HepG2 (cell line): Measurements from ENCODE around the gene TRAPPC1. TPM values are rescaled to one million over a fixed set of nuclear protein-coding genes. Genes with fewer than 3 reads are reported as not detected.

Experiments
- CCDC6 ChIP-seq: sonication (generic); formaldehyde crosslinking; IDR thresholded peaks from 2 replicates; pipeline ENCODE4 v1.8.1; 2022; ENCODE audit warnings: mild to moderate bottlenecking, missing genetic modification reagents, moderate library complexity
- GPN1 ChIP-seq: sonication (generic); formaldehyde crosslinking; IDR thresholded peaks from 2 replicates; pipeline ENCODE4 v1.5.1; 2020; ENCODE audit warnings: missing genetic modification reagents, borderline replicate concordance
- HOXA9 ChIP-seq: sonication (generic); formaldehyde crosslinking; IDR thresholded peaks from 2 replicates; pipeline ENCODE4 v1.8.1; 2022; ENCODE audit warnings: missing genetic modification reagents, mild to moderate bottlenecking, moderate library complexity, borderline replicate concordance
- MLXIP ChIP-seq: sonication (generic); formaldehyde crosslinking; IDR thresholded peaks from 2 replicates; pipeline ENCODE4 v1.9.0; 2021; ENCODE audit warnings: missing genetic modification reagents, borderline replicate concordance
- NFKB2 ChIP-seq: sonication (generic); formaldehyde crosslinking; IDR thresholded peaks from 2 replicates; pipeline ENCODE4 v1.4.0; 2020; ENCODE audit warnings: missing genetic modification reagents, borderline replicate concordance
- PAF1 ChIP-seq: IDR thresholded peaks from 2 replicates; pipeline ENCODE4 v1.6.1; 2016; ENCODE audit warnings: missing genetic modification reagents, missing compliant biosample characterization
- PCBP2 ChIP-seq: fragments of 200-400 bp; formaldehyde crosslinking; optimal IDR thresholded peaks from 2 replicates; pipeline ENCODE3; 2018; ENCODE audit warnings: low read length, low read depth; ENCODE audit not compliant: poor library complexity, severe bottlenecking
- RARA ChIP-seq: IDR thresholded peaks from 2 replicates; pipeline ENCODE4 v1.6.1; 2016; ENCODE audit warnings: missing genetic modification reagents, missing compliant biosample characterization
- SALL1 ChIP-seq: sonication (generic); formaldehyde crosslinking; IDR thresholded peaks from 2 replicates; pipeline ENCODE4 v1.8.0; 2022; ENCODE audit warnings: mild to moderate bottlenecking, missing genetic modification reagents
- TAF15 ChIP-seq: fragments of 200-400 bp; formaldehyde crosslinking; IDR thresholded peaks from one replicate; pipeline ENCODE4 v1.6.1; 2018; ENCODE audit warnings: mild to moderate bottlenecking, low read depth, low read length; ENCODE audit not compliant: poor library complexity, severe bottlenecking
- TRIM24 ChIP-seq: sonication (generic); formaldehyde crosslinking; IDR thresholded peaks from 2 replicates; pipeline ENCODE4 v1.8.0; 2022; ENCODE audit warnings: mild to moderate bottlenecking, missing genetic modification reagents
- ZBTB4 ChIP-seq: sonication (generic); formaldehyde crosslinking; IDR thresholded peaks from 2 replicates; pipeline ENCODE4 v1.4.0; 2020; ENCODE audit warnings: missing genetic modification reagents, mild to moderate bottlenecking, borderline replicate concordance
- ZIK1 ChIP-seq: sonication (generic); formaldehyde crosslinking; IDR thresholded peaks from 2 replicates; pipeline ENCODE4 v1.5.0; 2020; ENCODE audit warnings: mild to moderate bottlenecking, low read depth, missing genetic modification reagents, borderline replicate concordance
- ZNF282 ChIP-seq: fragments of 450-650 bp; IDR thresholded peaks from 2 replicates; pipeline ENCODE4 v1.6.1; 2018; ENCODE audit not compliant: partially characterized antibody
- ZNF329 ChIP-seq: sonication (generic); formaldehyde crosslinking; IDR thresholded peaks from 2 replicates; pipeline ENCODE4 v1.9.0; 2021; ENCODE audit warnings: low read depth, mild to moderate bottlenecking, missing genetic modification reagents
- ZNF430 ChIP-seq: sonication (generic); formaldehyde crosslinking; IDR thresholded peaks from 2 replicates; pipeline ENCODE4 v1.9.0; 2021; ENCODE audit warnings: mild to moderate bottlenecking, missing genetic modification reagents
- ZNF547 ChIP-seq: sonication (generic); formaldehyde crosslinking; IDR thresholded peaks from 2 replicates; pipeline ENCODE4 v1.5.1; 2020; ENCODE audit warnings: mild to moderate bottlenecking, missing genetic modification reagents
- ZNF607 ChIP-seq: sonication (generic); formaldehyde crosslinking; IDR thresholded peaks from 2 replicates; pipeline ENCODE4 v1.5.1; 2020; ENCODE audit warnings: missing genetic modification reagents, mild to moderate bottlenecking, borderline replicate concordance
- ZNF878 ChIP-seq: sonication (generic); formaldehyde crosslinking; IDR thresholded peaks from 2 replicates; pipeline ENCODE4 v1.8.1; 2023; ENCODE audit warnings: mild to moderate bottlenecking, missing genetic modification reagents, moderate library complexity
- polyA plus RNA-seq, 8 experiments: library from polyadenylated mRNA; depleted of rRNA in 3 of 8; stranded (reverse) in 7 of 8; unstranded in 1 of 8; fragments of >200 nt; fragmentation: Illumina TruSeq in 4 of 8; extraction: Trizol in 4 of 8; gene quantifications; 2 replicates each; pipeline versions ENCODE4 v1.2.1 to v1.2.3, GENCODE V29; 2011 to 2016; ENCODE audit warnings: low read depth in 4 of 8, missing spikeins in 1 of 8, mixed read lengths in 1 of 8; ENCODE audit not compliant: insufficient read depth in 1 of 8
- total RNA-seq, 5 experiments: library from RNA; depleted of rRNA; stranded (reverse); fragments of >200 nt; fragmentation: Illumina TruSeq; extraction: Trizol; gene quantifications; 2 replicates each; pipeline ENCODE4 v1.2.3, GENCODE V29; 2016; ENCODE audit warnings: low read depth in 1 of 5
- TF ChIP-seq, protein P1 (sequence below): IDR thresholded peaks from 2 replicates; pipeline ENCODE4 v1.6.1; 2016
- TF ChIP-seq, protein P2 (sequence below): sonication (generic); formaldehyde crosslinking; IDR thresholded peaks from 2 replicates; pipeline ENCODE4 v1.4.0; 2020; ENCODE audit warnings: mild to moderate bottlenecking, missing genetic modification reagents

TRAPPC1 gene
- total and polyA plus RNA-seq, 2 of the 13 experiments (the other 11 are each of a cell fraction or from before 2014, with no cell fraction given): 28.1 to 44.9 TPM

- TF ChIP-seq ZNF878 (CRISPR knock-in tag) (0 out of 2 replicates have a peak, but pooled peaks have one; percentile 54), SALL1 (peak; percentile 93), TRIM24 (CRISPR knock-in tag) (no peak), CCDC6 (peak; percentile 99), GPN1 (no peak), ZNF547 (peak; percentile 98), ZNF607 (CRISPR knock-in tag) (peak; percentile 93), HOXA9 (peak; percentile 96), MLXIP (CRISPR knock-in tag) (0 out of 2 replicates have a peak, but pooled peaks have one; percentile 52), PAF1 (no peak), PCBP2 (no peak), ZBTB4 (CRISPR knock-in tag) (peak; percentile 72; the same call in 1 of the 2 replicates), ZIK1 (peak; percentile 94; the same call in 1 of the 2 replicates), TAF15 (no peak), NFKB2 (peak; percentile 93), RARA (CRISPR knock-in tag) (no peak; the same call in 1 of the 2 replicates), ZNF282 (no peak), ZNF329 (CRISPR knock-in tag) (no peak; the same call in 1 of the 2 replicates), ZNF430 (CRISPR knock-in tag) (peak; percentile 79; the same call in 1 of the 2 replicates)
- TF ChIP-seq, protein P1, sequence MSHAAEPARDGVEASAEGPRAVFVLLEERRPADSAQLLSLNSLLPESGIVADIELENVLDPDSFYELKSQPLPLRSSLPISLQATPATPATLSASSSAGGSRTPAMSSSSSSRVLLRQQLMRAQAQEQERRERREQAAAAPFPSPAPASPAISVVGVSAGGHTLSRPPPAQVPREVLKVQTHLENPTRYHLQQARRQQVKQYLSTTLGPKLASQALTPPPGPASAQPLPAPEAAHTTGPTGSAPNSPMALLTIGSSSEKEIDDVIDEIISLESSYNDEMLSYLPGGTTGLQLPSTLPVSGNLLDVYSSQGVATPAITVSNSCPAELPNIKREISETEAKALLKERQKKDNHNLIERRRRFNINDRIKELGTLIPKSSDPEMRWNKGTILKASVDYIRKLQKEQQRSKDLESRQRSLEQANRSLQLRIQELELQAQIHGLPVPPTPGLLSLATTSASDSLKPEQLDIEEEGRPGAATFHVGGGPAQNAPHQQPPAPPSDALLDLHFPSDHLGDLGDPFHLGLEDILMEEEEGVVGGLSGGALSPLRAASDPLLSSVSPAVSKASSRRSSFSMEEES (CRISPR knock-in tag): peak; percentile 69; the same call in 1 of the 2 replicates
- TF ChIP-seq, protein P2, sequence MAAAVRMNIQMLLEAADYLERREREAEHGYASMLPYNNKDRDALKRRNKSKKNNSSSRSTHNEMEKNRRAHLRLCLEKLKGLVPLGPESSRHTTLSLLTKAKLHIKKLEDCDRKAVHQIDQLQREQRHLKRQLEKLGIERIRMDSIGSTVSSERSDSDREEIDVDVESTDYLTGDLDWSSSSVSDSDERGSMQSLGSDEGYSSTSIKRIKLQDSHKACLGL: peak; percentile 90; the same call in 1 of the 2 replicates
Measured at GRCh38 chr17:7915611-7916384, 15.9 kb downstream of the TRAPPC1 start, which contains the start of gene RNF227 (continued).
